Liver (tissue), 9 donors: ENCODE measurements around the gene SFT2D2. TPM values are rescaled to one million over a fixed set of nuclear protein-coding genes. Genes with fewer than 3 reads are reported as not detected.

Experiments
- DNase-seq: peaks from one replicate; pipeline ENCODE4 v3.0.0-alpha.2; 2017; ENCODE audit warnings: low spot score
- H3K27ac ChIP-seq, 2 donors: one replicate each; pipeline ENCODE4 v1.7.0; 2013; ENCODE audit warnings: inconsistent platforms in 2 of 2, low read length in 2 of 2, control low read depth in 1 of 2, low read depth in 1 of 2, mild to moderate bottlenecking in 1 of 2
- H3K27me3 ChIP-seq, 4 donors: one replicate each; pipeline versions ENCODE4 v1.6.1 to v1.7.0; 2013; ENCODE audit warnings: low read length in 3 of 4, inconsistent platforms in 1 of 4, mild to moderate bottlenecking in 1 of 4, moderate library complexity in 1 of 4; ENCODE audit not compliant: control insufficient read depth in 4 of 4, insufficient read depth in 4 of 4
- H3K36me3 ChIP-seq, 4 donors: one replicate each; pipeline versions ENCODE4 v1.6.1 to v1.7.0; 2013; ENCODE audit warnings: low read length in 3 of 4, mild to moderate bottlenecking in 3 of 4, low read depth in 1 of 4, moderate library complexity in 1 of 4; ENCODE audit not compliant: control insufficient read depth in 4 of 4, insufficient read depth in 3 of 4
- H3K4me1 ChIP-seq, 4 donors: one replicate each; pipeline versions ENCODE4 v1.6.1 to v1.7.0; 2013; ENCODE audit warnings: low read length in 3 of 4, mild to moderate bottlenecking in 3 of 4, moderate library complexity in 1 of 4; ENCODE audit not compliant: control insufficient read depth in 4 of 4, insufficient read depth in 4 of 4
- H3K4me3 ChIP-seq, 3 donors: one replicate each; pipeline versions ENCODE4 v1.6.1 to v1.7.0; 2013; ENCODE audit warnings: low read length in 3 of 3, control low read depth in 1 of 3, low read depth in 1 of 3, mild to moderate bottlenecking in 1 of 3
- H3K9ac ChIP-seq, 2 donors: one replicate each; pipeline ENCODE4 v1.7.0; 2013; ENCODE audit warnings: low read length in 2 of 2, mild to moderate bottlenecking in 2 of 2, moderate library complexity in 2 of 2, control low read depth in 1 of 2, low read depth in 1 of 2
- H3K9me3 ChIP-seq, 4 donors: one replicate each; pipeline versions ENCODE4 v1.6.1 to v1.7.0; 2013; ENCODE audit warnings: low read length in 3 of 4; ENCODE audit not compliant: control insufficient read depth in 4 of 4
- ATF3 ChIP-seq: IDR thresholded peaks from 2 replicates; pipeline ENCODE4 v1.6.1; 2016; ENCODE audit warnings: antibody characterized with exemption
- CTCF ChIP-seq: fragments of 150-350 bp; IDR thresholded peaks from 2 replicates; pipeline ENCODE4 v1.5.1; 2017; ENCODE audit warnings: improper control_type of control experiment, low read depth, low read length; ENCODE audit not compliant: missing input control
- EGR1 ChIP-seq, 2 donors: IDR thresholded peaks; 2 replicates each; pipeline ENCODE4 v1.6.1; 2016 to 2018; ENCODE audit warnings: antibody characterized with exemption in 2 of 2, low read depth in 2 of 2
- FOXA1 ChIP-seq: IDR thresholded peaks from 2 replicates; pipeline ENCODE4 v1.6.1; 2016; ENCODE audit warnings: antibody characterized with exemption
- FOXA2 ChIP-seq: IDR thresholded peaks from 2 replicates; pipeline ENCODE4 v1.6.1; 2016; ENCODE audit warnings: antibody characterized with exemption
- GABPA ChIP-seq, 2 donors: IDR thresholded peaks in 1 of 2; conservative IDR thresholded peaks in 1 of 2; 2 replicates each; pipeline ENCODE4 v1.6.1; 2016; ENCODE audit warnings: antibody characterized with exemption in 2 of 2, mild to moderate bottlenecking in 1 of 2, moderate library complexity in 1 of 2
- HNF4A ChIP-seq, 2 donors: conservative IDR thresholded peaks; 2 replicates each; pipeline ENCODE4 v1.6.1; 2016; ENCODE audit warnings: antibody characterized with exemption in 2 of 2, mild to moderate bottlenecking in 2 of 2
- HNF4G ChIP-seq: IDR thresholded peaks from 2 replicates; pipeline ENCODE4 v1.6.1; 2016; ENCODE audit warnings: antibody characterized with exemption
- JUND ChIP-seq, 2 donors: IDR thresholded peaks; 2 replicates each; pipeline ENCODE4 v1.6.1; 2016; ENCODE audit warnings: antibody characterized with exemption in 2 of 2
- MAX ChIP-seq: IDR thresholded peaks from 2 replicates; pipeline ENCODE4 v1.6.1; 2016; ENCODE audit warnings: antibody characterized with exemption
- NR2F2 ChIP-seq: IDR thresholded peaks from 2 replicates; pipeline ENCODE4 v1.6.1; 2016; ENCODE audit warnings: antibody characterized with exemption
- RAD21 ChIP-seq, 2 donors: IDR thresholded peaks; 2 replicates each; pipeline ENCODE4 v1.6.1; 2016; ENCODE audit warnings: antibody characterized with exemption in 2 of 2, mild to moderate bottlenecking in 2 of 2
- REST ChIP-seq: IDR thresholded peaks from 2 replicates; pipeline ENCODE4 v1.6.1; 2016; ENCODE audit warnings: antibody characterized with exemption, mild to moderate bottlenecking
- RXRA ChIP-seq, 2 donors: IDR thresholded peaks; 2 replicates each; pipeline ENCODE4 v1.6.1; 2017 to 2018; ENCODE audit warnings: antibody characterized with exemption in 2 of 2, mild to moderate bottlenecking in 1 of 2
- SP1 ChIP-seq: IDR thresholded peaks from 2 replicates; pipeline ENCODE4 v1.6.1; 2018; ENCODE audit warnings: antibody characterized with exemption, mild to moderate bottlenecking
- TAF1 ChIP-seq: conservative IDR thresholded peaks from 2 replicates; pipeline ENCODE4 v1.6.1; 2016; ENCODE audit warnings: antibody characterized with exemption, mild to moderate bottlenecking
- YY1 ChIP-seq: IDR thresholded peaks from 2 replicates; pipeline ENCODE4 v1.6.1; 2016; ENCODE audit warnings: antibody characterized with exemption, mild to moderate bottlenecking
- ZBTB33 ChIP-seq: IDR thresholded peaks from 2 replicates; pipeline ENCODE4 v1.6.1; 2016; ENCODE audit warnings: antibody characterized with exemption
- WGBS: extraction: QIAGEN DNeasy Blood & Tissue Kit; methylation state at CpG from one replicate; pipeline ENCODE4 v1.1.7; 2013; 5-methylcytosine and 5-hydroxymethylcytosine counted together
- polyA plus RNA-seq, 2 donors: library from polyadenylated mRNA; stranded (reverse) in 1 of 2; unstranded in 1 of 2; fragments of 200-250 nt in 1 of 2; fragments of >200 nt in 1 of 2; fragmentation: Nextera tagmentation in 1 of 2; extraction: Ambion mirVana in 1 of 2; gene quantifications; one replicate each; pipeline versions ENCODE4 v1.2.1 to v1.2.3, GENCODE V29; 2013 to 2015
- total RNA-seq, 2 donors: library from RNA; depleted of rRNA; stranded (reverse); fragments of >200 nt; gene quantifications; one replicate each; pipeline ENCODE4 v1.2.3, GENCODE V29; 2014
- donor health status: healthy.
- donor health status: healthy.
- donor health status: healthy.
- donor health status: healthy.
- donor health status: healthy.

SFT2D2 gene
- total and polyA plus RNA-seq, 4 donors = 3.8 to 34.6 (median 25.4) TPM

GRCh38 chr1:168263130-168263529, 37.3 kb downstream of the SFT2D2 start:
- TF ChIP-seq ZBTB33 = no peak
- no peak for TF ChIP-seq ATF3
- TF ChIP-seq RXRA (IDR thresholded peaks at IDR 0.05) = no peak
- TF ChIP-seq NR2F2 = no peak
- TF ChIP-seq JUND (IDR thresholded peaks at IDR 0.05) = no peak
- TF ChIP-seq RAD21 (IDR thresholded peaks at IDR 0.05) = no peak
- TF ChIP-seq HNF4G = no peak
- no peak for TF ChIP-seq GABPA (IDR thresholded peaks at IDR 0.05 in 1 of 2, conservative IDR thresholded peaks at IDR 0.05 in 1 of 2)
- no peak for TF ChIP-seq SP1
- no peak for TF ChIP-seq TAF1
- no peak for TF ChIP-seq YY1
- no peak for TF ChIP-seq MAX
- TF ChIP-seq FOXA2 = no peak
- TF ChIP-seq EGR1 (IDR thresholded peaks at IDR 0.05; ENCODE audit: low read depth in 2 of 2) = no peak
- no peak for TF ChIP-seq REST
- TF ChIP-seq CTCF = no peak
- no peak for TF ChIP-seq FOXA1
- DNase-seq = no peak
- peaks cover 0 to 9% (median 7%) of the 10 kb centered on the region in 4 donors for H3K4me1 ChIP-seq
- no peaks in the 10 kb centered on the region for H3K27me3 ChIP-seq
- no peak overlapping the region for H3K9ac ChIP-seq
- 95% methylated on average over 4 of the region's 4 CpGs for WGBS
- no peak overlapping the region for H3K27ac ChIP-seq
- H3K9me3 ChIP-seq = no peaks in the 10 kb centered on the region
- H3K36me3 ChIP-seq = no peaks in the 10 kb centered on the region
- no peak overlapping the region for H3K4me3 ChIP-seq

- peaks cover 0 to 9% (median 7%) of the 10 kb centered on the region in 4 donors for H3K4me1 ChIP-seq
- H3K9me3 ChIP-seq = no peaks in the 10 kb centered on the region
- H3K36me3 ChIP-seq = no peaks in the 10 kb centered on the region
- TF ChIP-seq NR2F2 (no peak), HNF4G (no peak), EGR1 (IDR thresholded peaks at IDR 0.05; ENCODE audit: low read depth in 2 of 2) (no peak), HNF4A (conservative IDR thresholded peaks at IDR 0.05) (no peak), GABPA (IDR thresholded peaks at IDR 0.05 in 1 of 2, conservative IDR thresholded peaks at IDR 0.05 in 1 of 2) (no peak), REST (no peak), FOXA2 (no peak), TAF1 (no peak), YY1 (no peak), ATF3 (no peak)
- no peak overlapping the region for H3K4me3 ChIP-seq
- no peak for DNase-seq
- WGBS = 98% methylated on average over 7 of the region's 7 CpGs
- H3K27me3 ChIP-seq = no peaks in the 10 kb centered on the region
- H3K9ac ChIP-seq = no peak overlapping the region
- H3K27ac ChIP-seq = no peak overlapping the region
These were observed 38.5 kb downstream of the SFT2D2 start for GRCh38 chr1:168264296-168264695.
